Caki2 (cell line): Measurements from ENCODE around the gene MBNL1. TPM values are rescaled to one million over a fixed set of nuclear protein-coding genes. Genes with fewer than 3 reads are reported as not detected.
"Not testable (repeated sequence)": the region's sequence is repeated elsewhere in the genome, so short reads cannot be mapped to it uniquely, and the experiment has no call there.

ENCODE experiments used
- DNase-seq: peaks from one replicate; pipeline ENCODE4 v3.0.0-alpha.2; 2015; ENCODE audit warnings: low read depth
- in situ Hi-C: cut with HindIII; loops from 2 replicates; pipeline ENCODE4 v1.10.0; 2016; ENCODE audit warnings: low sequenced_read_pairs, low pct_unique_long_range_greater_than_20kb, mixed read lengths
- total RNA-seq: library from RNA; depleted of rRNA; stranded (reverse); fragments of >200 nt; shearing (Covaris generic); gene quantifications from 2 replicates; pipeline ENCODE4 v1.2.3, GENCODE V29; 2014; ENCODE audit warnings: low replicate concordance

Gene MBNL1
- total RNA-seq, 1 experiment from 2014 or later = 89.0 TPM

GRCh38 chr3:152377184-152377570 is 108.4 kb downstream of the MBNL1 start:
- no peak for DNase-seq
- in situ Hi-C loops = no loop called here

GRCh38 chr3:152379415-152380042 is 110.8 kb downstream of the MBNL1 start:
- DNase-seq = no peak
- in situ Hi-C loops = no loop called here

GRCh38 chr3:152380043-152380442 is 111.3 kb downstream of the MBNL1 start:
- in situ Hi-C loops = no loop called here
- no peak for DNase-seq

DNA sequence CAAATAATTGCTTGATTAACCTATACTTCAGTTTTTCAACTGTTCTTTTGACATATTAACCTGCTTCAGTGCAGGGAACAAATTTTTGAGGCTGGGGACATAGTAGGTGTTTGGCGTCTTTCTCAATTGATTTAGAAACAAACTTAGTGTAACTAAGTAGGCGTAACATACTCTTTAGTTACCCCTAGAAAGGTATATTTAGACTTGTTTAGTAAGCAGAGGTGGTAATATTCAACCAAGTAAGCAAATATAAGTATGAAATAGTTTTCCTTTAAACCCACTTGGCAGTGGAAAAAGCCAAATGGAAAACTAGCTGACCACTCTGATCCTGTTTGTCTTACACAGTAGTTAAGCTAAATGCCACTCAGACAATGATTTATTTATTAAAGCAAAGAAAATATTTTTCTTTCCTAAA is 113.2 kb downstream of the MBNL1 start:
- no peak for DNase-seq
- in situ Hi-C loops = no loop called here

GRCh38 chr3:152382312-152383135 is 113.8 kb downstream of the MBNL1 start:
- in situ Hi-C loops = no loop called here
- DNase-seq = no peak

- no peak for DNase-seq
- in situ Hi-C loops = no loop called here
These were observed 114.4 kb downstream of the MBNL1 start for GRCh38 chr3:152383136-152383606.

DNA sequence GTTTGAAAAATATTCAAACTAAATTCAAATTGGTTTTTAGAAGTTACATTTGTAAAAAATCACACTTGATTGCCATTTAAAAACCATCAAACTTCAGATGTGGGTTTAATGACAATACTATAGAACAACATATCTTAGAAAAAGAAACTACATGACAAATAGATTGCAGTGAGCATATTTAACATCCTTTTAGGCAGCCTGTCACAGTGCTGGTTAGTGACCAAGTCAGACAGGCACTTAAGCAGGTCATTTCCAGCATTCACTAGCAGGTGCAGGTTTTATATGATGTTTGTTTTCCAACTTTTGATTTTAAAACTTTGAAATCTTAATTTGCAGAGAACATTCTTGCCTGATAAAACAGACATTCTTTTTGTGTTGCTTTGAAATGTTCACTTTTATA is 115.7 kb downstream of the MBNL1 start:
- in situ Hi-C loops = no loop called here

DNA sequence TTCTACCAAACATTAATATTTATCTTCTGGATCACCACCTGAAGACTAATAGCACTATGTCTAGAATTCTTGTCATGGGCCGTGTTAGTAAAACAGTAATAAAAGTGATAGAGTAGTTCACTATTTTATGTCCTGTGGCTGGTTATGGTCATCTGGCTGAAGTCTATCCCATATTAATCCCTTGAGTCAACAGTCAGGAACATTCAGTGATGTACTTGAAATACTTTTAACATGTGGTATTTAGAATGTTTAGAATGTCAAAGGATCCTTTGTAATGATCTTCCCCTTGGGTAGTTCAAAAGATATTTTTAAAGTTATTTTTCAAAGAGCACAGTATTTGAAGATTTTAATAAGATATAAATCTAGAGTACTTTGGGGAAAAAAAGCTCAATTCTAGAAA is 117.0 kb downstream of the MBNL1 start:
- DNase-seq = no peak
- in situ Hi-C loops = no loop called here

More for the DNA sequence above, 115.7 kb downstream of the MBNL1 start:
- no peak for DNase-seq

GRCh38 chr3:152386208-152386607 is 117.5 kb downstream of the MBNL1 start:
- in situ Hi-C loops = no loop called here
- DNase-seq = no peak

- DNase-seq = no peak
- in situ Hi-C loops = no loop called here
These were observed 119.9 kb downstream of the MBNL1 start for GRCh38 chr3:152388631-152389030.

- in situ Hi-C loops = no loop called here
- no peak for DNase-seq
These were observed 120.7 kb downstream of the MBNL1 start for GRCh38 chr3:152389316-152389934.

DNA sequence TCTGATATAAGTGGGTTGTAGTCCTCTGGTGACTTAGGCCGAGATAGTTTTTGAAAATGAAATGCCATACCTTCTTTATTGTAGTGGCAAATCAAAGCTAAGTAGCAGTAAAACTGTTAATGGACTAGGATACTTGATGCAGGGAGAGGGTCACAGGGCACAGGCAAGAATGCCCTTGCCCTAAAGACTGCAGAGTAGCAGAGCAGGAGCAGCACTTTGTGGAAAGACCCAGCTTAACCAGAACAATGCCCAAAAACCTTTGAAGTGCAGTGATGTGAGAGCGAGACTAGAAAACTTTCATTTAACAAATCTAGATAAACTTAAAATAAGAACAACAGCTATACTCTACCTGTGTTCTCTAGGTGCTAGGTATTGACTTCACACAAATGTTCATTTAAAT is 121.9 kb downstream of the MBNL1 start:
- in situ Hi-C loops = no loop called here
- no peak for DNase-seq

DNA sequence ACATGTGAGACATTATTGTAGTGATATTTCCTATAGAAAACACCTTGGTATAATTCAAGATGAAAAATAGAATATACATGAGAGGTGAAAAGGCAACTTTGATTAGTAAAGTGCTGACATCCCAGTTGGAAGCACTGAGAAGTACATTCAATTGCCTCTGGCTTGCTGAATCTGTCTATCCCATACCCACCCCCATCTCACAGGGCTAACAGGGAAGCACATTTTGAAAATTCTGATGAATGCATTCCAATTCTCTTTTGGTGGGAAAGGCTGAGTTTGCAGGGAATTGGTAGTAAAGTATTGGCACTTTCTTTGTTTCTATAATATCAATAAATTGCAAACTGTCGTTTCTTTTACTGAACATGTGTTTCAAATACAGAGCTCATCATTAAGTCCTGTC is 122.9 kb downstream of the MBNL1 start:
- in situ Hi-C loops = no loop called here
- no peak for DNase-seq

DNA sequence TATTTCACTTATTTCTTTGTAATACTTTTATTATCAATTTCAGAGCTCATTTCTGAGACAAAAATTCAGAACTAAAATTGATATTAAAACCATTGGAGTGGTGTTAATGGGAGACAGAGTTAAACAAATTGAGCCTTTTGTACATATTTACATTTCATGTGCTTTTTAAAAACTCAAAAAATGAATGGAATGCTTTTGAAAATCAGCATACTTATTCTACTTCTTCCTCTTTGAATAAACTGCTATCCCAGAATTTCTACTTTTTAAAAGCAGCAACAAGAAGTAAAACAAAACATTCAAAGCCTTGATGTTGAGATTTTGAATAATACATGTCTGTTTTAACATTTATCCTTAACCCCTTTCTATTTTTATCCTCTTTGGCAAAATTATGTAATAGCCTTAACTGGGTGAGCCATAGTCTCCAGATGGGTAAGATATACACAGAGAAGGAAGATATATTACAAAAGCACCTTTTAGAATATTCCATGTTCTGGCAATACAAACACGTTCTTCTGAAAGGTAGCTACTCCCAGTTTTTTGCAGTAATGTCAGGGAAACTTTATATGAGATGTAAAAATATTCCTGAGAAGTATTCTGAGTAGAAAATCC is 123.6 kb downstream of the MBNL1 start:
- no peak for DNase-seq
- in situ Hi-C loops = no loop called here

DNA sequence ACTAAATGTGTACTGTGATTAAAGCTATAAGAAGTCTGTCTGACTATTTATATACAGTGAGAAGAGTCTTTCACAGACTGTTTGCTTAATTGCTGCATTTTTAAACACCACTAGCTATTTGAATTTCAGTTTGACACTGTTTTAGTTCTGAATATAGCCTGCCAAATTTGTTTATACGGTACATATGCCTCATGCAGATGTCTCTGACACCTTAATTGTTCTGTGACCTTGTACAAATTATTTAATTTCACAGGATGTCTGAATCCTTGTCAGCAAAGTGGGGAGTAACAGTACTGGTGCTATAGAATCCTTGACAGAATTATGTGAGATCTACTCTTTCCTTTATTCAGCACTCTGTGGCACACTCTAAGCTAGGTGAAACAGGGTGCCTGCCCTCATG is 125.5 kb downstream of the MBNL1 start:
- in situ Hi-C loops = no loop called here
- no peak for DNase-seq

DNA sequence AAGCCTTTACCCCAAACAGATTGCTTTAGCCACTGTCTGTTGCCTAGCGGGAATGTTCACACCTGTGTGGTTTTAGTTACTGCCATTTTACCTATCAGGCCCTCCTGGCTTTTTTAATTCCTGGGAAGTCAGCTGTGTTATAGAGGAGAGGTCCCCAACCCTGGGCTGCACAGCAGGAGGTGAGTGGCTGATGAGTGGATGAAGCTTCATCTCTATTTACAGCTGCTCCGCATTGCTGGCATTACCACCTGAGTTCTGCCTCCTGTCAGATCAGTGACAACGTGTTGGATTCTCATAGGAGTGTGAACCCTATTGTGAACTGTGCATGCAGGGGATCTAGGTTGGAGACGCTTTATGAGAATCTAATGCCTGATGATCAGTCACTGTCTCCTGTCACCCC is 127.0 kb downstream of the MBNL1 start:
- in situ Hi-C loops = no loop called here
- no peak for DNase-seq

GRCh38 chr3:152396867-152397266 is 128.1 kb downstream of the MBNL1 start:
- in situ Hi-C loops = no loop called here
- DNase-seq = no peak

GRCh38 chr3:152397348-152397747 is 128.6 kb downstream of the MBNL1 start:
- DNase-seq, in situ Hi-C loops: not testable (repeated sequence)

GRCh38 chr3:152398495-152398894 is 129.8 kb downstream of the MBNL1 start:
- in situ Hi-C loops = no loop called here
- DNase-seq = no peak
